Myocyte (in vitro differentiated cells): ENCODE measurements around the gene ASB16. TPM values are rescaled to one million over a fixed set of nuclear protein-coding genes. Genes with fewer than 3 reads are reported as not detected.
"Not testable (repeated sequence)": the region's sequence is repeated elsewhere in the genome, so short reads cannot be mapped to it uniquely, and the experiment has no call there.

ENCODE experiments used
- DNase-seq: peaks from one replicate; pipeline ENCODE4 v3.0.0-alpha.2; 2012; ENCODE audit warnings: low read depth
- polyA plus RNA-seq: library from polyadenylated mRNA; unstranded; fragments of >200 nt; gene quantifications from one replicate; pipeline ENCODE4 v1.2.1, GENCODE V29; 2012; ENCODE audit warnings: missing spikeins
- total RNA-seq: library from RNA; depleted of rRNA; stranded (reverse); fragments of >200 nt; gene quantifications from 2 replicates; pipeline ENCODE4 v1.2.3, GENCODE V29; 2014

Gene ASB16, protein sequence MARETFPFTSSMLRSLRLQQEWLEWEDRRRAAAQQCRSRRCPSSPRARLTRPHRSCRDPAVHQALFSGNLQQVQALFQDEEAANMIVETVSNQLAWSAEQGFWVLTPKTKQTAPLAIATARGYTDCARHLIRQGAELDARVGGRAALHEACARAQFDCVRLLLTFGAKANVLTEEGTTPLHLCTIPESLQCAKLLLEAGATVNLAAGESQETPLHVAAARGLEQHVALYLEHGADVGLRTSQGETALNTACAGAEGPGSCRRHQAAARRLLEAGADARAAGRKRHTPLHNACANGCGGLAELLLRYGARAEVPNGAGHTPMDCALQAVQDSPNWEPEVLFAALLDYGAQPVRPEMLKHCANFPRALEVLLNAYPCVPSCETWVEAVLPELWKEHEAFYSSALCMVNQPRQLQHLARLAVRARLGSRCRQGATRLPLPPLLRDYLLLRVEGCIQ
- total RNA-seq = 4.0 and 7.8 TPM in 2 replicates
- 1.7 TPM for polyA plus RNA-seq

DNA sequence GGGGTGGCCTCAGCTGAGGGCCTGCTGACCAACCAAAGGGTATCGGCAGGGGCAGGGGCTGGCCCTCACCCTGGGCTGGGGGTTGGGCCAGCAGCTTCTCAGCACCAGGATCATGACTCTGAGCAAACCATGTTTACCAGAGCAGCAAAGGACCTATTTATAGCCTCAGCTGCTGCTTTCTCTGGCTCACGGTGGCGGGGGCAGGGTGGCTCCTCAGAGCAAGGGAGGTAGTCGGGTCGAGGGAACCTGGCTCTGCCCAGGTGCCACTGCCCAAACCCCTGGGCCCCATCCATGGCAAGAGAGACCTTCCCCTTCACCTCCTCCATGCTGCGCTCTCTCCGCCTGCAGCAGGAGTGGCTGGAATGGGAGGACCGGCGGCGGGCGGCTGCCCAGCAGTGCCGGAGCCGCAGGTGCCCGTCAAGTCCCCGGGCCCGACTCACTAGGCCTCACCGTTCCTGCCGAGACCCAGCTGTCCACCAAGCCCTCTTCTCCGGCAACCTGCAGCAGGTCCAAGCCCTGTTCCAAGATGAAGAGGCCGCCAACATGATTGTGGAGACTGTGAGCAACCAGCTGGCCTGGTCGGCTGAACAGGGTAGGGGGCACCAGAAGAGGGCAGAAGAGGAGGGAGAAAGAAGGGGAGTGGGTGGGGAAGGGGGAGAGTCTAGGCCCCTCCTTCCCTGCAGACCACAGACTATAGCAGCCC is at the start of gene ASB16:
ASB16 (plus strand) TSS at position 206 of the 703 bp plus-strand sequence; CDS start at position 292, 86 bp downstream.
- peak; percentile 87 for DNase-seq

DNA sequence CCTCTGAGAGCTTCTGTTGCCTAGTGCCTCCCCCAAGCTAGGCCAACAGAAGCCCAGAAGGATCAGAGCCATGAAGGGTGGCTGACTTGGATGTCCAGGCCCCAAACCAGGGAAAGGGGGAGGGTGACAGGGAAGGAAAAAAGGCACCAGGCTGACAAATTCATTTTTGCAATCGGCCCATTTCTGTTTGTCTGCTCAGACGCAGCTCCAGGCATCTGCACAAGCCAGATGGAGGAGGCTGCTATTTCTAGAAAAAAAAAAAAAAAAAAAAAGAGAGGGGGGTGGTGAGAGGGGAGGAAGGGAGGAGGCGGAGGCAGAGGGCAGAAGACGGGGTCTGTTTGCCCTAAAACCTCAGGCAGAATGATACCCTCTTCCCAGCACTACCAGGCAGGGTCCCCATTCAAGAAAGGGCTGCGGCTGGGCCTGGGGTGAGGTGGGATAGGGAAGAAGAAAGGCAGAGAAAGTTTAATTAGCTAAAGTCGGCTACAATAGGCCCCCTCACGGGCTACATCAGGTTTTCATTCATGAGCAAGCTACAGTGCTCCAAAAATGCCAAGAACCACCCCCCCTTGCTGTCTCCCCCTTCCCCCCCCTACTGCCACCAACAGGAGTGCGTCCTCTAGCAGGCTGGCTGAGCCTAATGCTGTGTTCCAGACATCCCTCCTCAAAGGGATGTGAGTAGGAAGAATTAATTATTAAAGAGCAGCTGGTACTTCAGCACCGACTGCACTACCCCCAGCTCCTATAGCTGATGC is 49.5 kb upstream of the ASB16 start:
- no peak for DNase-seq

DNA sequence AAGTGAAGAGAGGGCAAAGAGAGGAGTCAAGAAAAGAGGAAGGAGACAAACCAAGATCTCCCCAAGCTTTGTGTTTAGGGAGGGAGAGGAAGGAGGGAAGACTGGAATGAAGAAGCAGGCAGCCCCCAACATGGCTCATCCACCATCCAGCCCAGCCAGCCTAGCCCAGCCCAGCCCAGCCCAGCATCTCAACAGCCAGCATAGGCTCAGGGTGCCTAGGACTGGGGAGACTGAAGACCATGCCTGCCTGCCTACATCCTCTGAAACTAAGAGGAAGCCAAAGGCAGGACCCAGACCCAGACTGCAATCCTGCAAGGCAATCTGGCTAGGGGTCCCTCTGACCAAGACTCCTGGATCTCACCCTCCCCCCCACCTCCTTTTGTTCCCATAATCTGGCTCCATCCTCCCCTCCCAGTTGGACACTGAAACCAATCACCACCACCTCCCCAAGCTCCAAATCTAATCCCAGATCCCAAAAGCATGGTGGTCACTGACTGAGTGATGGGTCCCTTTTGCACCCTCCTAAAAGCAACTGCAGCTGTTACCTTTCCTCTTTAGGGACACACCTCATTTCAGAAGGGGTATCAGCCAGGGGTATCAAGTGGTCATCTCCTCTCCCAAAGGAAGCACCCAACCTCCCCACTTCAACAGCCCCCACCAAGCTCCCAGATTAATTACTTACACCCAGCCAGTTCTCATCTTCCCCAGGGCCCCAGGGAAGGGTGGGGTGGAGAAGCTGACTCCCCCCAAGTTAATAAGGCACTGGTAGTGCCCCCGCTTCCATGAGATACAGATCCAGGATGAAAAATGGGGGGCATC is 48.3 kb upstream of the ASB16 start:
- no peak for DNase-seq

DNA sequence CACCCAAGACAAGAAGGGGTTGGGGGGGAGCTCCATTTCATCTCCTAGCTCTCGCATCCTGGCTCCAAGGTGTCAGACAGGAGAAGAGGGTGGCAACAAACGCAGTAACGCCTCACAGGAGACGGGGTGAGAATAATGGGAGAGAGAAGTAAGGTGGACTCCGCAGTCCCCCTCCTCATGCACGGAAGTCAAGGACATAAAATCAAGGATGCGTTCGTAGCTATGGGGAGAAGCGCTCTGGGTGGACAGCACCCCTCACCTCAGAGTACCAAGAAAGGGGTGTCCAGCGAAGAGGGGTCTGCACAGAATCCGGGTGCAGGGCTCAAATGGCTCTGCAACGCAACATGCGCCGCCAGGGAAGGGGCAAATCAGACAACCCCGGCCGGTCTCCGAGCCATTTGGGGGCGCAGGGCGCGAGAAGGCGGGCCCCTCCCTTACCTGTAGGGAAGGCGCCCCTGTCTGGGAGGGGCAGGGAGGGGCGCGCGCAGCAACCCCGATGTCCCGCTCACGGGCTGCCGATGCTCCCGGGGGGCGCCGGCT is 47.6 kb upstream of the ASB16 start:
- no peak for DNase-seq

DNA sequence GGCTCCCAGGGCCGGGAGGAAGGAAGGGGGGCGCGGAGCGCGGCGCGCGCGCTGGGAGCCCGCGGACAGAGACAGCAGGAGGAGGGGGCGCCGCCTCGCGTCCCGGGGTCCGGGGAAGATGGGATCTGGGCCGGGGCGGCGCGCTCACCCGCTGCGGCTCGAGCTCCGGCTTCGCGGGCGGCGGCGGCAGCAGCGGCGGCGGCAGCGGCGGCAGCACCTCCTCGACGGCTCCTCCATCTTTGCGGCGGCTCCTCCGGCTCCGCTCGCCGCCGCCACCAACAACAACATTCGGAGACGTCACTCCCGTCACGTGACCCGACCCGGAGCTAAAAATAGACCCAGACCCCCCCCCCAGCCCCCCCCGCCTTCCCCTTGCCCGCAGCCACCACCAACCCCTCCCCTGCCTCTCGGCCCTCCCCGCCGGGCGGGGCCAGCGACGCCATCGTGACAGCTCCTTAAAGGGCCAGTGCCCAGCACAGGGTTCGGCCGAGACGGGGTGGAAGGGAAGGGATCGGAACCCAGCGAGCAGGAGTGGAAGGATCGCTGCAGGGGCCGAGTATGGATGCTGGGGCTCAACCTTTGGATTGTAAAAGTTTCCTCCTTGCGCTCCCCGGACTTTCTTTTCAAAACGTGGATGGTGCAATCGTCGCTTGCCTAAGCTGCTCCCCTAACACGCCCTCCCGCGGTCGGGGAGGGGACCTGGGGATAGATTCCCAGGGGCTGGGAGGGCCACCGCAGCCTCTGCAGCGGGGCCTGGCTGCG is 47.0 kb upstream of the ASB16 start, which contains the start of gene HDAC5:
HDAC5 (minus strand) TSS at position 286 of the 762 bp plus-strand sequence. CDS start 6,126 bp downstream, outside the sequence.
- DNase-seq = peak; percentile 95

DNA sequence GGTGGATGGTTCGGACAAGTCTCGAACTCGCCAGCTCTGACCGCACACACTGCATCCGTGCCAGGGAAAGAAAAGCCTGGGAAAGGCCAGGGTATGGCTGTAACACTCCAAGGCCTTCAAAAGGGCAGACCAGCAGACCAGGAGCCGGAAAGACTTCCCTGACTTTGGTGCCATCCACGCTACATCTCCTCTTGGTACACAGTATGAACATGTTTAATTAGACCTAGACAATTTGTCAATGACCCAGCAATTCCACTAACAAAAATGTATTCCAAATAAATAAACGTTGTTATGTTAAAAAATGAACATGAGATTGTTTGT is 46.4 kb upstream of the ASB16 start:
- DNase-seq = no peak

DNA sequence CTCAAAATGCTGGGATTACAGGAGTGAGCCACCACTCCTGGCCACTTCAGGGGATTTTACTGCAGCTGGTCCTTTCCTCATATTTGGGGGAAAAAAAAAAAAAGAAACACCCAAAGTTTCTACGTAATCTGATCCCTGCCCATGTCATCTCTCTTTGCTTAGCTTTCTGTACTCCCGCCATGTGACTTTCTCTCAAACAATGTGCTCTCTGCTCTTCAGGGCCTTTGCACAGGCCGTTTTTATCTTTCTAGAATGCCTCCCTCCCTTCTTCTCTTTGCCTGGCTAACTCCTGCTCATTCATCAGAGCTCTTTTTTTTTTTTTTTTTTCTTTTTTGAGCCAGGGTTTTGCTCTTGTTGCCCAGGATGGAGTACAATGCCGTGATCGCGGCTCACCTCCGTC is 42.1 kb upstream of the ASB16 start:
- DNase-seq = no peak

DNA sequence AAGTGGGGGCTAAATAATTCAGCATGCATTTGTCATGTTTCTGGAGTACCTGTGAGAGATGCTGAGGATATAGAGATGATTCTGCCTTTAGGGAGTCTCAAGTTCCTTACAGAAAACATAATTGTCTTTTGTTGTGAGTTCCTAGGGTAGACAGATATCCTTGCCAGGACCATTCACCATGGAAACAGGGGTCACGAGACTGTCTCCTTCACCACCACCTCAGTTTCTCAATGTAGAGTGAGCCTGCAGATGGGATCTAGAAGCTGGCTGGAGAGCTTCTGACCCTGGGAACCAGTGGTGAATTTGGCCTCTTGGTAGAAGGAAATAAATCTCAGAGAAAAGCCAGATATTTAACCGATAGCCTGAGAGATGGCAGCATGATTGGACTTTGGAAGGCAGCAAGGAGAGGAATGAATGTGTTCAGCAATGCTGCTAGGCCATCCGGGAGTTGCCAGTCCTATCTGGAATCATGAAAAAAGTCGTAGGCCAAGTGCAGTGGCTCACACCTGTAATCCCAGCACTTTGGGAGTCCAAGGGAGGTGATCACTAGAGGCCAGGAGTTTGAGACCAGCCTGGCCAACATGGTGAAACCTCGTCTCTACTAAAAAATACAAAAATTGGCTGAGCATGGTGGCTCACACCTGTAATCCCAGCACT is 39.7 kb upstream of the ASB16 start:
- DNase-seq = no peak

DNA sequence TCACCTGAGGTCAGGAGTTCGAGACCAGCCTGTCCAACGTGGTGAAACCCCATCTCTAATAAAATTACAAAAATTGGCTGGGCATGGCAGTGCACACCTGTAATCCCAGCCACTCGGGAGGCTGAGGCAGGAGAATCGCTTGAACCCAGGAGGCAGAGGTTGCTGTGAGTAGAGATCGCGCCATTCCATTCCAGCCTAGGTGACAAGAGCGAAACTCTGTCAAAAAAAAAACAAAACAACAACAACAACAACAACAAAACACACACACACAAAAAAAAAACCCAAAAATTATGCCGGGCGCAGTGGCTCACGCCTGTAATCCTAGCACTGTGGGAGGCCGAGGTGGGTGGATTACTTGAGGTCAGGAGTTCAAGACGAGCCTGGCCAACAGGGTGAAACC is 39.1 kb upstream of the ASB16 start:
- not testable (repeated sequence) for DNase-seq

DNA sequence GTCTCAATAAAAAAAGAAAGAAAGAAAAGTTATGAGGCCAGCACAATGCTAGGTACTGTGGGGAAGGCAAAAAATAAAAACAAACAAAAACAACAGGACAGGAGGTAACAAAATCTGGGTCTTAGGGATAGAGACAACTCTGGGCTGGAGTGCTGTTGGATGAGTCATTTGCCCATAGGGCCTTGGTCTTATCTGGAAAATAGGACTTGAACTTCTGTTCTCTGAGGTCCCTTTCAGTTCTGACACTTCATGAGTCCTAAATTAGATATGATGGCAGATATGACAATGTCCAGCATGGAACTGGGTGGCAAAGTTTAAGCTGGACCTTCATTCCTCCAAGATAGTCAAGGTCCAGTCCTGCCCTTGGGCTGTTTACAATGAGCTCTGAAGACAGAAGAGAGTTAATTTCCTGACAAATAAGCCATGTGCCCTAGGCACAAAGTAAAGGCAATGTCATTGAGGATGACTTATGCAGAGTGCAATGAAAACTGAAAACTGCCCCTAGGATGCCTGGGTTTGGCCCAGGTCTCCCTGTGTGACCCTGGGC is 38.2 kb upstream of the ASB16 start:
- no peak for DNase-seq

DNA sequence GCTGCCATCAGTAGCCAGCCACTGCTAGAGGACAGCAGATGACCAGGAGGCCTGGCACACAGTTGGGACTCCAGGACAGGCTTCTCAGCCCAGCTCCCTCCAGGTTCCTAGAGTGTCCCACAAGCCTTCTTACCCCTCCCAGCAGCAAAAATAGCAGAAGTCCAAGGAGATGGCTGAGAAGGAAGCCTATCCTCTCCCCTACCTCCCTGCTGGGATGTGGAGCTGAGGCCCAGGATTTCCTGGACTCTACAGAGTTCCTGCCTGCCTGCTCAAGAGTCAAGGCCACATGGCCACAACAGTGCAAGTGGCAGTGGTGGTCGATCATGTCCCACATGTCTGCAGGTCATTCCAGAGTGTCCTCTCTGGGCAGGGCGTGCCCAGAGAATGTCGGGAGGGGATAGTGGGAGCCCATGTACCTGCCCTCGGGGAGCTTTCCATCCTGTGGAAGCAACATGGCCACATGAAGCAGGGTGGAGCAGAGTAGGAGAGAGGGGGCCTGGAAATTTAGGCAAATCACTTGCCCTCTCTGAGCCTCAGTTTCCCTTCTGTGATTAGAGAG is 36.5 kb upstream of the ASB16 start:
- no peak for DNase-seq

DNA sequence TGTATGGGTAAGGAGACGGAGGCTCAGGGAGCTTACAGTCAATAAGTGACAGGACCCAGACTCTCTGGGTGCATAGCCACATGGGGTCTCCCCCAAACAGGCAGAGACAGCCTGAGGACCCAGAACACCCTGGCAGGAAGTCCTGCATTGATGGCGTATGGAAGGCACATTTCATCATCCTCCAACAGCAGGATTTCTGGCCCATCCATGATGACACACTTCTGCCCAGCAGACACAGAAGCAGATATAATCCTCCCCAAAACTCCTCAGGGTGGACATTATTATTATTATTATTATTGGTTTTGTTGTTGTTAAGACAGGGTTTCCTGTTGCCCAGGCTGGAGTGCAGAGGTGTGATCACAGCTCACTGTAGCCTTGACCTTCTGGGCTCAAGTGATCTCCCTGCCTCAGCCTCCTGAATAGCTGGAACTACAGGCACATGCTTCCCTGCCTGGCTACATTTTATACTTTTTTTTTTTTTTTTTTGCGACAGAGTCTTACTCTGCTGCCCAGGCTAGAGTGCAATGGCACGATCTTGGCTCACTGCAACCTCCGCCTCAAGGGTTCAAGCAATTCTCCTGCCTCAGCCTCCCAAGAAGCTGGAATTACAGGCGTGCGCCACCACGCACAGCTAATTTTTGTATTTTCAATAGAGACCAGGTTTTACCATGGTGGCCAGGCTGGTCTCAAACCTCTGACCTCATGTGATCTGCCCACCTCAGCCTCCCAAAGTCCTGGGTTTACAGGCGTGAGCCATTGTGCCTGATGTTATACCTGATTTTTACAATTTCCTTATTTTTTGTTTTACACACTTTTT is 35.5 kb upstream of the ASB16 start:
- no peak for DNase-seq

DNA sequence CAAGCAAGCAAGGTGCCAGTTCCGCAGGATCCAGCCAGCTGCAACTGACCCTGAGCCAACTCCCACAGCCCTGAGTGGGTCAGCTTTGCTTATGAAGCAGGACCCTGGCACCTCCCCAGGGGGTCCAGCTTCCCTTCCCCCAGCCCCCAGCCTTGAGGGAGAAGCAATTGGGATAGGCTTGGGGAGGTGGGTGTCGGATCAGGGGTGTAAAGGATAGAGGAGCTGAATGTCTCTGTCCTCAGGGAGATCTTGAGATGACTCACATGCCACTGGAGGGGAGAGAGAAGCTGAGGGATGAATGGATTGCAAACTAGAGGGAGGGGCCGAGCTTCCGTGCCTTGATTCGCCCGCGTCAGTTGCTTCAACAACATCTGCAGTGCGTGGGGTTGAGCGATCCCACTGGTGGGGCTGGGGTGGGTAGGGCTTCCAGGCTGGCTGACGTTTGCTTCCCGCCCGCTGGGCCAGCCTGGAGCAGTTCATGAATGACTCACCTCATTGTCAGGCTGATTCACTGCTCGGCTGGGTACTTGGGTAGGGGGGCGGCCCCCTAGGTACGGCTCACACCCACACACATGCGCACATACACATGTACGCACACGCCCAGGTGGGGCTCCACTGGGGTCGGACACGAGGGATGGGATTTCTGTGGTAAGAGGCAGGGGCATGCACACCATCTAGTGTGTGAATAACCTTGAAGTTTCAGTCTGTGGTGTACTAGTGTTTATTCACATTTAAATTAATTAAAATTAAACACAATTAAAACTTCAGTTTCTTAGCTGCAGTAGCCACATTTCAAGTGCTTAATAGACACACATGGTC is 32.4 kb upstream of the ASB16 start:
- DNase-seq = peak; percentile 97

DNA sequence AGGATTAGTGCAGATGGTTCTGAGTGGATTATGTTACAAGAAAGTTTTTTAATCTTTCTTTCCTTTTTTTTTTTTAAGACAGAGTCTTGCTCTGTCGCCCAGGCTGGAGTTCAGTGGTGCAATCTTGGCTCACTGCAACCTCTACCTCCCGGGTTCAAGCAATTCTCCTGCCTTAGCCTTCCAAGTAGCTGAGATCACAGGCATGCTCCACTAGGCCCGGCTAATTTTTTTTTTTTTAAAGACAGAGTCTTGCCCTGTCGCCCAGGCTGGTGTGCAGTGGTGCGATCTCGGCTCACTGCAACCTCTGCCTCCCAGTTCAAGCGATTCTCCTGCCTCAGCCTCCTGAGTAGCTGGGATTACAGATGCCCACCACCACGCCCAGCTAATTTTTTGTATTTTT is 26.6 kb upstream of the ASB16 start:
- DNase-seq = not testable (repeated sequence)

DNA sequence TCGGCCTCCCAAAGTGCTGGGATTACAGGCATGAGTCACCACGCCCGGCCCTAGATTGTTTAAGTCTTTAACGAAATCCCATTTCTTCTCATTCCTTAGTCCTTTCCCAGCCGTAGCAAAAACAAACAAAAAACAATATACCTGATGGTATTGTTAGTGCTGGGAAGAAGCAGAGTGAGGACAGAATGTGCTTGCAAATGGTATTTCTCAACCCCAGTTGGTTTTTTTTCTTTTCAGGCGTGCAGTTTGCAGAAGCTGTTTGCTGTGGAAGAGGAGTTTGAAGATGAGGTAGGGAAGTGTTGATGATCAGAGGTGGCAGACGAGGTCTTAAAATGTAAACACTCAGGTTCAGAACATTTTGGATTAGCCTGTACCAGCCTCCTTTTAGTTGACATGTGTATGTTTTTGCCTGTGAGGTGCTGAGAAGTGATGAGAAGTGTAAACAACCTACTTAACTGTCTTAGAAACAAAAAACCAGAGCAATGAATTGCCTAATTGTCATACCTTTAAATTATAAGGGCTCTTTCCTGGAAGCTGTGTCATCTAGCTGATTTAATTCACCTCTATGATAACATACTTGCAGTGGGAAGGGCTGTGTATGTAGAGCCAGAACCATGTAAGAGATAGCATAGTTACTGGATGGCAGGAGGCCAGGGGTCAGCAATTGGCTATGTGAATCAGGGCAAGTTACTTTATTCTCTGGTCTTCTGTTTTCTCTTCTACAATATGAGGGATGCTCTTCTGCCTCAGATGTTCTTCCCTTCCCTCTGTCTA is 25.4 kb upstream of the ASB16 start:
- no peak for DNase-seq
